ENCODE results near the gene SBSN.

SBSN gene

GRCh38 chr19:35513628-35514281 lies 14.4 kb downstream of the SBSN start, which contains the start of gene DMKN:
Gene DMKN, minus strand, starts transcription at chr19:35513649. Its CDS starts 174 bp downstream, at chr19:35513475.
- H3K27ac ChIP-seq, result no peak within 1 kb of the TSS
- no peak within 1 kb of the TSS for H3K4me2 ChIP-seq (ENCODE audit: low read length)
- H3K4me3 ChIP-seq (ENCODE audit: low read depth, low read length), result no peak within 1 kb of the TSS
- peaks cover 5% of the 10 kb centered on the region for H3K4me1 ChIP-seq
- H3K27me3 ChIP-seq (ENCODE audit: control insufficient read depth, insufficient read depth, low read length), result no peaks in the 10 kb centered on the region
- H2AFZ ChIP-seq, result peak within 1 kb of the TSS; percentile 79
- no peak within 1 kb of the TSS for H3K9ac ChIP-seq
- no peaks in the 10 kb centered on the region for H3K79me2 ChIP-seq
- H3K36me3 ChIP-seq (ENCODE audit: control insufficient read depth, insufficient read depth, low read length), result no peaks in the 10 kb centered on the region
- H3K9me3 ChIP-seq (ENCODE audit: control insufficient read depth, low read length), result no peaks in the 10 kb centered on the region
- TF ChIP-seq, protein P1, sequence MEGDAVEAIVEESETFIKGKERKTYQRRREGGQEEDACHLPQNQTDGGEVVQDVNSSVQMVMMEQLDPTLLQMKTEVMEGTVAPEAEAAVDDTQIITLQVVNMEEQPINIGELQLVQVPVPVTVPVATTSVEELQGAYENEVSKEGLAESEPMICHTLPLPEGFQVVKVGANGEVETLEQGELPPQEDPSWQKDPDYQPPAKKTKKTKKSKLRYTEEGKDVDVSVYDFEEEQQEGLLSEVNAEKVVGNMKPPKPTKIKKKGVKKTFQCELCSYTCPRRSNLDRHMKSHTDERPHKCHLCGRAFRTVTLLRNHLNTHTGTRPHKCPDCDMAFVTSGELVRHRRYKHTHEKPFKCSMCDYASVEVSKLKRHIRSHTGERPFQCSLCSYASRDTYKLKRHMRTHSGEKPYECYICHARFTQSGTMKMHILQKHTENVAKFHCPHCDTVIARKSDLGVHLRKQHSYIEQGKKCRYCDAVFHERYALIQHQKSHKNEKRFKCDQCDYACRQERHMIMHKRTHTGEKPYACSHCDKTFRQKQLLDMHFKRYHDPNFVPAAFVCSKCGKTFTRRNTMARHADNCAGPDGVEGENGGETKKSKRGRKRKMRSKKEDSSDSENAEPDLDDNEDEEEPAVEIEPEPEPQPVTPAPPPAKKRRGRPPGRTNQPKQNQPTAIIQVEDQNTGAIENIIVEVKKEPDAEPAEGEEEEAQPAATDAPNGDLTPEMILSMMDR (IDR thresholded peaks at IDR 0.05), result peak; percentile 18

GRCh38 chr19:35512831-35513627 lies 15.1 kb downstream of the SBSN start:
- TF ChIP-seq, protein P1 (IDR thresholded peaks at IDR 0.05), result no peak
- no peak overlapping the region for H3K4me3 ChIP-seq (ENCODE audit: low read depth, low read length)
- H3K79me2 ChIP-seq, result no peaks in the 10 kb centered on the region

DNA sequence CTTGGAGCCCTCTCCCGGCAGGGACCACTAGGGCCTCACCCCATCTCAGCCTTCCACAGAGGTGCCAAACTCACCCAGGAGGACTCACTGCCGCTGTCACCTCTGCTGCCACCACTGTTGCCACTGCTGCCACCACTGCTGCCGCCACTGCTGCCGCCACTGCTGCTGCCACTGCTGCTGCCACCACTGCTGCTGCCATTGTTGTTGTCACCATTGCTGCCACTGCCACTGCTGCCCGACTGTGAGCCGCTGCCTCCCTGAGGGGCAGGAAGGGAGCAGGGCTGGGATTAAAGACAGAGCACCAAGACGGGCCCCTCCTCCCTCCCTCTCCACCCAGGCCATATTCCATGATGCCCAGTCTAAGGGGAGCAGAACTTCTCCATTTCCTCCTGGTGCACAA lies 16.8 kb downstream of the SBSN start:
- TF ChIP-seq, protein P1 (IDR thresholded peaks at IDR 0.05), result no peak

More at GRCh38 chr19:35512831-35513627, 15.1 kb downstream of the SBSN start:
- Histone ChIP-seq H3K27me3 (ENCODE audit: control insufficient read depth, insufficient read depth, low read length) (no peaks in the 10 kb centered on the region), H3K4me2 (ENCODE audit: low read length) (no peak overlapping the region), H3K4me1 (peaks cover 5% of the 10 kb centered on the region), H3K27ac (no peak overlapping the region), H2AFZ (no peak overlapping the region), H3K36me3 (ENCODE audit: control insufficient read depth, insufficient read depth, low read length) (no peaks in the 10 kb centered on the region), H3K9ac (no peak overlapping the region), H3K9me3 (ENCODE audit: control insufficient read depth, low read length) (no peaks in the 10 kb centered on the region)

GRCh38 chr19:35510626-35510964 lies 17.5 kb downstream of the SBSN start:
- Histone ChIP-seq H3K79me2 (no peaks in the 10 kb centered on the region), H3K4me2 (ENCODE audit: low read length) (peak overlapping the region; percentile 73), H3K4me1 (peaks cover 5% of the 10 kb centered on the region), H3K27ac (peak overlapping the region; percentile 88), H3K27me3 (ENCODE audit: control insufficient read depth, insufficient read depth, low read length) (no peaks in the 10 kb centered on the region), H3K9ac (no peak overlapping the region), H3K4me3 (ENCODE audit: low read depth, low read length) (peak overlapping the region; percentile 74), H2AFZ (peak overlapping the region; percentile 84), H3K9me3 (ENCODE audit: control insufficient read depth, low read length) (no peaks in the 10 kb centered on the region), H3K36me3 (ENCODE audit: control insufficient read depth, insufficient read depth, low read length) (no peaks in the 10 kb centered on the region)
- TF ChIP-seq, protein P1 (IDR thresholded peaks at IDR 0.05), result no peak

More for the DNA sequence above, 16.8 kb downstream of the SBSN start:
- Histone ChIP-seq H2AFZ (no peak overlapping the region), H3K27me3 (ENCODE audit: control insufficient read depth, insufficient read depth, low read length) (no peaks in the 10 kb centered on the region), H3K9me3 (ENCODE audit: control insufficient read depth, low read length) (no peaks in the 10 kb centered on the region), H3K4me3 (ENCODE audit: low read depth, low read length) (no peak overlapping the region), H3K79me2 (no peaks in the 10 kb centered on the region), H3K4me1 (peaks cover 5% of the 10 kb centered on the region), H3K4me2 (ENCODE audit: low read length) (no peak overlapping the region), H3K9ac (no peak overlapping the region), H3K27ac (no peak overlapping the region), H3K36me3 (ENCODE audit: control insufficient read depth, insufficient read depth, low read length) (no peaks in the 10 kb centered on the region)

All from parathyroid adenoma (tissue), 2 donors.